T follicular helper cell (primary cell): ENCODE measurements around the gene TMEM190.
A peak's percentile ranks its signal among the peaks of the same experiment; 100 is the strongest.

Experiments used
- DNase-seq: peaks from one replicate; pipeline ENCODE4 v3.0.0-alpha.2; 2020; ENCODE audit warnings: low read depth

TMEM190 gene

GRCh38 chr19:55352040-55352439, 24.6 kb upstream of the TMEM190 start:
- no peak for DNase-seq

- DNase-seq, result no peak
These were observed 24.0 kb upstream of the TMEM190 start for GRCh38 chr19:55352549-55353145.

- no peak for DNase-seq
These were observed 23.2 kb upstream of the TMEM190 start for GRCh38 chr19:55353356-55353802.

- peak; percentile 59 for DNase-seq
These were observed 22.6 kb upstream of the TMEM190 start for GRCh38 chr19:55353803-55354697.

- DNase-seq, result no peak
These were observed 21.9 kb upstream of the TMEM190 start, which contains the start of gene COX6B2 for GRCh38 chr19:55354698-55355212. COX6B2 (minus strand) TSS chr19:55354719; CDS start chr19:55354521, 198 bp downstream.

- DNase-seq, result no peak
These were observed 21.3 kb upstream of the TMEM190 start for GRCh38 chr19:55355213-55355821.

- no peak for DNase-seq
These were observed 18.1 kb upstream of the TMEM190 start for GRCh38 chr19:55358493-55358892.

- DNase-seq, result no peak
These were observed 17.4 kb upstream of the TMEM190 start for GRCh38 chr19:55358943-55359908.

GRCh38 chr19:55360902-55361301, 15.7 kb upstream of the TMEM190 start:
- DNase-seq, result no peak

- DNase-seq, result no peak
These were observed 14.2 kb upstream of the TMEM190 start for GRCh38 chr19:55362174-55362989.

GRCh38 chr19:55362990-55363716, 13.5 kb upstream of the TMEM190 start, which contains the start of gene GARIN5B:
GARIN5B (minus strand) TSS chr19:55363260; CDS start chr19:55363066, 194 bp downstream.
- no peak for DNase-seq

- no peak for DNase-seq
These were observed 11.4 kb upstream of the TMEM190 start for GRCh38 chr19:55365245-55365644.

GRCh38 chr19:55365964-55366363, 10.7 kb upstream of the TMEM190 start:
- no peak for DNase-seq

- no peak for DNase-seq
These were observed 9.8 kb upstream of the TMEM190 start for GRCh38 chr19:55366790-55367189.

GRCh38 chr19:55368106-55368505, 8.5 kb upstream of the TMEM190 start:
- DNase-seq, result no peak

GRCh38 chr19:55368701-55369563, 7.7 kb upstream of the TMEM190 start:
- no peak for DNase-seq

- no peak for DNase-seq
These were observed 6.8 kb upstream of the TMEM190 start for GRCh38 chr19:55369653-55370304.
